Measurements from ENCODE around the gene CACNA1G.

The CACNA1G gene

GRCh38 chr17:50588391-50589049 is 28.0 kb downstream of the CACNA1G start:
- H3F3A ChIP-seq (ENCODE audit: control insufficient read depth, insufficient read depth): no peaks in the 10 kb centered on the region
- TF ChIP-seq EZH2phosphoT487 (IDR thresholded peaks at IDR 0.05; ENCODE audit: borderline replicate concordance, low read length): no peak
- TF ChIP-seq, protein P1, sequence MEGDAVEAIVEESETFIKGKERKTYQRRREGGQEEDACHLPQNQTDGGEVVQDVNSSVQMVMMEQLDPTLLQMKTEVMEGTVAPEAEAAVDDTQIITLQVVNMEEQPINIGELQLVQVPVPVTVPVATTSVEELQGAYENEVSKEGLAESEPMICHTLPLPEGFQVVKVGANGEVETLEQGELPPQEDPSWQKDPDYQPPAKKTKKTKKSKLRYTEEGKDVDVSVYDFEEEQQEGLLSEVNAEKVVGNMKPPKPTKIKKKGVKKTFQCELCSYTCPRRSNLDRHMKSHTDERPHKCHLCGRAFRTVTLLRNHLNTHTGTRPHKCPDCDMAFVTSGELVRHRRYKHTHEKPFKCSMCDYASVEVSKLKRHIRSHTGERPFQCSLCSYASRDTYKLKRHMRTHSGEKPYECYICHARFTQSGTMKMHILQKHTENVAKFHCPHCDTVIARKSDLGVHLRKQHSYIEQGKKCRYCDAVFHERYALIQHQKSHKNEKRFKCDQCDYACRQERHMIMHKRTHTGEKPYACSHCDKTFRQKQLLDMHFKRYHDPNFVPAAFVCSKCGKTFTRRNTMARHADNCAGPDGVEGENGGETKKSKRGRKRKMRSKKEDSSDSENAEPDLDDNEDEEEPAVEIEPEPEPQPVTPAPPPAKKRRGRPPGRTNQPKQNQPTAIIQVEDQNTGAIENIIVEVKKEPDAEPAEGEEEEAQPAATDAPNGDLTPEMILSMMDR (IDR thresholded peaks at IDR 0.05; ENCODE audit: low read depth, low read length, poor library complexity, severe bottlenecking): no peak
- no peaks in the 10 kb centered on the region for H3K9me2 ChIP-seq (replicated peaks; ENCODE audit: control insufficient read depth, low read length)
- no peak overlapping the region for H3K4me2 ChIP-seq (ENCODE audit: low read length)
- no peaks in the 10 kb centered on the region for H3K79me2 ChIP-seq (ENCODE audit: control insufficient read depth, low read length)
- H4K20me1 ChIP-seq (ENCODE audit: control insufficient read depth, insufficient read depth, low read depth, low read length): no peaks in the 10 kb centered on the region
- H3K4me3 ChIP-seq (ENCODE audit: low read length): no peak overlapping the region
- no peaks in the 10 kb centered on the region for H3K36me3 ChIP-seq (ENCODE audit: control insufficient read depth, low read length)
- H3K27ac ChIP-seq (ENCODE audit: low read depth, low read length): no peak overlapping the region
- peaks cover 11% of the 10 kb centered on the region; the same call in 1 of the 2 replicates for H3K27me3 ChIP-seq (ENCODE audit: control insufficient read depth, low read length)
- no peaks in the 10 kb centered on the region for H3K4me1 ChIP-seq (ENCODE audit: control insufficient read depth, low read length)
- no peaks in the 10 kb centered on the region for H3K9me3 ChIP-seq (ENCODE audit: control insufficient read depth, insufficient read depth, low read length)

- no peak overlapping the region for H3K27ac ChIP-seq (ENCODE audit: low read depth, low read length)
- peaks cover 11% of the 10 kb centered on the region; the same call in 1 of the 2 replicates for H3K27me3 ChIP-seq (ENCODE audit: control insufficient read depth, low read length)
- H3K9me2 ChIP-seq (replicated peaks; ENCODE audit: control insufficient read depth, low read length): no peaks in the 10 kb centered on the region
- H4K20me1 ChIP-seq (ENCODE audit: control insufficient read depth, insufficient read depth, low read depth, low read length): no peaks in the 10 kb centered on the region
- no peaks in the 10 kb centered on the region for H3K4me1 ChIP-seq (ENCODE audit: control insufficient read depth, low read length)
- no peaks in the 10 kb centered on the region for H3K36me3 ChIP-seq (ENCODE audit: control insufficient read depth, low read length)
- H3K79me2 ChIP-seq (ENCODE audit: control insufficient read depth, low read length): no peaks in the 10 kb centered on the region
- H3K4me3 ChIP-seq (ENCODE audit: low read length): no peak overlapping the region
- no peaks in the 10 kb centered on the region for H3F3A ChIP-seq (ENCODE audit: control insufficient read depth, insufficient read depth)
- H3K4me2 ChIP-seq (ENCODE audit: low read length): no peak overlapping the region
- H3K9me3 ChIP-seq (ENCODE audit: control insufficient read depth, insufficient read depth, low read length): no peaks in the 10 kb centered on the region
- no peak for TF ChIP-seq EZH2phosphoT487 (IDR thresholded peaks at IDR 0.05; ENCODE audit: borderline replicate concordance, low read length)
- TF ChIP-seq, protein P1 (IDR thresholded peaks at IDR 0.05; ENCODE audit: low read depth, low read length, poor library complexity, severe bottlenecking): no peak
These were observed 28.7 kb downstream of the CACNA1G start for GRCh38 chr17:50589095-50589705.

GRCh38 chr17:50590946-50591737 is 30.6 kb downstream of the CACNA1G start:
- Histone ChIP-seq H4K20me1 (ENCODE audit: control insufficient read depth, insufficient read depth, low read depth, low read length) (no peaks in the 10 kb centered on the region), H3K36me3 (ENCODE audit: control insufficient read depth, low read length) (no peaks in the 10 kb centered on the region), H3K9me3 (ENCODE audit: control insufficient read depth, insufficient read depth, low read length) (no peaks in the 10 kb centered on the region), H3K79me2 (ENCODE audit: control insufficient read depth, low read length) (no peaks in the 10 kb centered on the region), H3F3A (ENCODE audit: control insufficient read depth, insufficient read depth) (no peaks in the 10 kb centered on the region), H3K4me3 (ENCODE audit: low read length) (no peak overlapping the region), H3K4me2 (ENCODE audit: low read length) (no peak overlapping the region), H3K27ac (ENCODE audit: low read depth, low read length) (no peak overlapping the region), H3K4me1 (ENCODE audit: control insufficient read depth, low read length) (no peaks in the 10 kb centered on the region), H3K27me3 (ENCODE audit: control insufficient read depth, low read length) (peaks cover 11% of the 10 kb centered on the region; the same call in 1 of the 2 replicates), H3K9me2 (replicated peaks; ENCODE audit: control insufficient read depth, low read length) (no peaks in the 10 kb centered on the region)
- TF ChIP-seq EZH2phosphoT487 (IDR thresholded peaks at IDR 0.05; ENCODE audit: borderline replicate concordance, low read length): no peak
- TF ChIP-seq, protein P1 (IDR thresholded peaks at IDR 0.05; ENCODE audit: low read depth, low read length, poor library complexity, severe bottlenecking): no peak
